ENCODE measurements around the gene C1orf105. TPM values are rescaled to one million over a fixed set of nuclear protein-coding genes. Genes with fewer than 3 reads are reported as not detected.

C1orf105 gene
- total and polyA plus RNA-seq, 2 donors = 2.9 TPM; not detected in 1

DNA sequence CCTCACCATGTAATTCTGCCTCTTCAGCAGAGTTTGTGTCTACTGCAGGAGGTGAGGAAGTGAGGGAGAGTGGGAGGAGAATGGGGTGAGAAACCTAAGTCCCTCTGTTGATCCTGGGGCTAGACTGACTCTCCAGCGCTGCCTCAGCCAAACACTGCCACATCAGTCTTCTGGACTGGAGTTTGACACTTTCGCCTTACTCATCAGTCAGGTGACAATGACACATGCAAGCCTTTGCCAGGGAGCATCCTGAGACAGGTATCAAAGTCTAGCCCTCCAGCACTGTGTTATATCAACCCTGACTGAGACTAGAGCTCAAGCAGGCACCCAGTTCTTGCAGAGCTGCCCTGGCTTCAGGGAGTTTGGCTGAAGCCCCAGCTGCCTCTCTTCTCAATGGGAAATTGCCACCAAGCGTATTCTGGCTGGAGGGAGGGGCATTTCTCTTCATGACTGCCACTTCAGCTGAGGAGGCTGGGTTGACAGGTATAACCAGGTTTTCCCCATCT is 79.2 kb downstream of the C1orf105 start:
- H3K36me3 ChIP-seq (ENCODE audit: insufficient read depth) = no peaks in the 10 kb centered on the region
- H3K4me3 ChIP-seq (ENCODE audit: low read depth, low read length) = no peak overlapping the region
- DNase-seq (ENCODE audit: extremely low spot score) = no peak
- 91% methylated on average over 3 of the region's 3 CpGs for WGBS
- H3K27ac ChIP-seq (ENCODE audit: low read depth) = no peak overlapping the region
- no peaks in the 10 kb centered on the region for H3K4me1 ChIP-seq (ENCODE audit: insufficient read depth)

DNA sequence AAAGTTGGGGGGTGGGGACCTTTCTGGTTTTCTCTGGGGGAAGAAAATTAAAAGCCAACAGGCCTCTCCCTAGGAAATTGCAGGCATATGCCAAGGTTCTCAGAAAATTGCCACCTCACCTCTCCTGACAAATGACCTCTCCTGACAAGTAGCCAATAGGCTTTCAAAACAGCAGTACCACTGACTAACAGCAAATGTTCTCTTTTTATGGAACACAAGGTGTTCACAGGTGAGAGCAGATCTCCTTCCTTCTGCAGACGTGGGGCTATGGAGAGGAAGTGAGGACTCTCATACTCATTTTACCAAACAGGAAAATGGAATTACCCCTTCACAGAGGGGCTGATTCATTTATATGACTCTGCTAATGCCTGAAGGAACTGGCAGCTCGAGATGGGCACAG is 79.7 kb downstream of the C1orf105 start:
- Histone ChIP-seq H3K36me3 (ENCODE audit: insufficient read depth) (no peaks in the 10 kb centered on the region), H3K4me3 (ENCODE audit: low read depth, low read length) (no peak overlapping the region), H3K4me1 (ENCODE audit: insufficient read depth) (no peaks in the 10 kb centered on the region), H3K27ac (ENCODE audit: low read depth) (no peak overlapping the region)
- WGBS = 90% methylated on average over 2 of the region's 2 CpGs
- no peak for DNase-seq (ENCODE audit: extremely low spot score)

DNA sequence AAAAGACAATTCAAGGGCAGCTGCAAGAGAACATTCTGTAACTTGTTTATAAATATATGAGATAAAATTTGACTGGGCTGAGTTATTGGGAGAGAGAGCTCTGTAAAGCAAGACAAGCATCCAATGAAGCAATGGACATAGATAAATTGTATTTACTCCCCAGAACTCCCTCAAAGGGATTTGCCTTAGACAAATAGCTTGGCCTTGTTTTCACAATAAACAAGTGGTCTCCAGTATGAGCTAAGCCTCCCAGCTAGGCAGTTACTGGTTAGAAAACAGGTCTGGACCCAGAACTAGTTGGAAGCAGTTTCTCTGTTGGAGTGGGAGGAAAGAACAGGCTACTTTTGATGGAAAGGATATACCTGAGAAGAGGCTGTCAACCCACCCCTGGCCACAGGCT is 87.3 kb downstream of the C1orf105 start:
- DNase-seq (ENCODE audit: extremely low spot score) = no peak
- H3K27ac ChIP-seq (ENCODE audit: low read depth) = no peak overlapping the region
- no peaks in the 10 kb centered on the region for H3K36me3 ChIP-seq (ENCODE audit: insufficient read depth)

DNA sequence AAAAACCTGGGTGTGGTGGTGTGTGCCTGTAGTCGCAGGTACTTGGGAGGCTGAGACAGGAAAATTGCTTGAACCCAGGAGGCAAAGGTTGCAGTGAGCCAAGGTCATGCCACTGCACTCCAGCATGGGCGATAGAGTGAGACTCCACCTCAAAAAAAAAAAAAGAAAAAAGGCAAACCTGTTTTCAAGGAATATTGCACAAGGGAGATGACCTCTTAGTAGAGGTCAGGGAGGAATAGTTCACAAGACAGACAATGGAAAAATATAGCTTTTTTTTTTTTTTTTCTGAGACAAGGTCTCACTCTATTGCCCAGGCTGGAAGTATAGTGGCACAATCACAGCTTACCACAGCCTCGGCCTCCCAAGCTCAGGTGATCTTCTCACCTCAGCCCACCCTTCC is 90.0 kb downstream of the C1orf105 start:
- Histone ChIP-seq H3K27ac (ENCODE audit: low read depth) (no peak overlapping the region), H3K36me3 (ENCODE audit: insufficient read depth) (no peaks in the 10 kb centered on the region), H3K4me3 (ENCODE audit: low read depth, low read length) (no peak overlapping the region), H3K4me1 (ENCODE audit: insufficient read depth) (no peaks in the 10 kb centered on the region)
- no peak for DNase-seq (ENCODE audit: extremely low spot score)
- WGBS = 99% methylated on average over 3 of the region's 3 CpGs

More for the DNA sequence above, 87.3 kb downstream of the C1orf105 start:
- Histone ChIP-seq H3K4me3 (ENCODE audit: low read depth, low read length) (no peak overlapping the region), H3K4me1 (ENCODE audit: insufficient read depth) (no peaks in the 10 kb centered on the region)

DNA sequence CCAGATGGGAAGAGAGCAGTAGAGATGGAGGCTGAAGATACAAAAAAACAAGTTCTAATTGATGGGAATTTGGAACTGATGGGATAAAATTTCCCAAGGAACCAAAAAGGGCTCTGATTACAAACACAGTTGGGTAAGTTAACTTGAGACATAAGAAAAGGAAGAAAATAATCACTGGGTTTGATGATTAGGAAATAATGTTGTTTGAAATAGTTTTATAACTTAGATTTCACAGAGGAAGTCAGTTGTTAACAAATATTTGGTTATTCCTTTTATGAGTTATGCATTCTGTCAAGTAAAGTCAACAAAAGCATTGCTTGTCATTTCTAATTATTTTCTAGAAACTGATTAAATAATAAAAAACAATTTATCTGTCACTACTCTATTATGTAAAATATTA is 92.1 kb downstream of the C1orf105 start:
- no peaks in the 10 kb centered on the region for H3K36me3 ChIP-seq (ENCODE audit: insufficient read depth)
- H3K4me1 ChIP-seq (ENCODE audit: insufficient read depth) = no peaks in the 10 kb centered on the region
- H3K27ac ChIP-seq (ENCODE audit: low read depth) = no peak overlapping the region
- DNase-seq (ENCODE audit: extremely low spot score) = no peak
- H3K4me3 ChIP-seq (ENCODE audit: low read depth, low read length) = no peak overlapping the region

DNA sequence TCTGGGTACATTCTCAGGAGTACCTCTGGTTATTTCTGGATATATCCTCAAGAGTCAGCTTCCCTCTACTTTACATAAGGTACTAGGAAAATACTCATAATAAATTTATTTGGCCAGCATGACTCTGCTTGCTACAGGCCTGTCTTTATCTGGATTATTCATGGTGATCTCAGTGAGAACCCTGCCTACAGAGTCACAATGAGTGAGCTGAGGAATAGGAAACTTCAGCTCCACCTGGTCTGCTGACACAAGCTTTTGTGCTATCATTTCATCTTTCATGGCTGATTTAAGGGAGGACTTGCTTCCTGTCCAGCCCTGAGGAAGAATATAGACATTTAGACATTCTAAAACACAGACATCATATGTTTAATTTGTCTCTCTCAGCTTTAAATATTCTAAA is 93.0 kb downstream of the C1orf105 start:
- no peaks in the 10 kb centered on the region for H3K36me3 ChIP-seq (ENCODE audit: insufficient read depth)
- no peak overlapping the region for H3K27ac ChIP-seq (ENCODE audit: low read depth)
- H3K4me1 ChIP-seq (ENCODE audit: insufficient read depth) = no peaks in the 10 kb centered on the region
- H3K4me3 ChIP-seq (ENCODE audit: low read depth, low read length) = no peak overlapping the region
- no peak for DNase-seq (ENCODE audit: extremely low spot score)

DNA sequence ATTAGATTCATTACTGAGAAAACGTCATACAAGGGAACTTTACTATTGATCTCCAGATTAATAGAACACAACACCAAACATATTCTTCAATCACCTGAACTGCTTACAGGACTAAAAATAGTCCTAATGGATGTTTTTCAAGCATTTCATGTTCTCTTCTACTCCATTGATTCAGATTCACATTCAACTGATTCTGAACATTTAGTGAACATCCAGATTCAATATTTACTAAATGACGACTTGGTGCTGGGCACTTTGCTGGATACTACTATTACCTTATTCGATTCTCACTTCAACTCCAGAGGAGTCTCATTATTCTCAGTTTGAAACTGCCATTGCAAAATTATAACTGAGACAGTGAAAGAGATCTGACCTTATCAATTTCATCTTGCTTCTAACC is 93.6 kb downstream of the C1orf105 start:
- WGBS = 68% methylated on average over 3 of the region's 3 CpGs
- no peak for DNase-seq (ENCODE audit: extremely low spot score)
- H3K36me3 ChIP-seq (ENCODE audit: insufficient read depth) = no peaks in the 10 kb centered on the region
- H3K27ac ChIP-seq (ENCODE audit: low read depth) = no peak overlapping the region
- no peaks in the 10 kb centered on the region for H3K4me1 ChIP-seq (ENCODE audit: insufficient read depth)
- no peak overlapping the region for H3K4me3 ChIP-seq (ENCODE audit: low read depth, low read length)

DNA sequence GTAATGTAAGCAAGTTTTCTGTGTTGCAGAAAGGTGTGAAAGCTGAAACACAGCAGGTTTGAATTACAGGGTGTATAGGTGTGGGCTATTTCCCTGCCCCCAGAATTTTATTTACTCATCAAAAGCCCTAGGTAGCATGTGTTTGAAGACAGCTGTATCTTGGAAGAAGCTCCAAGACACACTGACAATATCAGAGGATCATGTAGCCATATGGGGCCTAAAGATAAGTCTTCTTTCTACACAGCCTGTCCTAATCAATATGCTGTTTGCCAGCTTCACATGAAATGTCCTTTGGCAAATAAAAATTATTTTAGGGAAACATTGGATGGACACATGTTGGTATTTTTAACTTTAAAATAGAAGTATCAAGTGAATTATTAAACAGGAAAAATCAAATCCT is 95.0 kb downstream of the C1orf105 start:
- Histone ChIP-seq H3K27ac (ENCODE audit: low read depth) (no peak overlapping the region), H3K36me3 (ENCODE audit: insufficient read depth) (no peaks in the 10 kb centered on the region), H3K4me1 (ENCODE audit: insufficient read depth) (no peaks in the 10 kb centered on the region), H3K4me3 (ENCODE audit: low read depth, low read length) (no peak overlapping the region)
- no peak for DNase-seq (ENCODE audit: extremely low spot score)

DNA sequence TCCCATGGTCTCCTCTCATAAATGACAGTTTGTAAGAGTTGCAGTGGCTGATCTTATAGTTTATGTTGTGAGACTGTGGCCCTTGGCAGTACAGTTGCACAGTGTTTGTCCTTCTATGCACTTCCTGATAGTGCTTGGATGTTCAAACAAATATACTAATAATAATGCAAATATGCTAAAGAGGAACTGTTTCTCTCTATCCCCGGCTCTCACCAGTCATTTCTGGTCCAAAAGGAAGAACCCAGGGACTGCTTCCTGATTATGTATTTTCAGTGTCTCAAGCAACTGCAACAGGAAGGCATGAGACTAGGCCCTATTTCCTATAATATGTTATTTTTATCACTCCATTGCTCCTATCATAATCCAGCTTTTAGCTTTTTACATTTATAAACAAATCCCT is 95.4 kb downstream of the C1orf105 start:
- no peak overlapping the region for H3K4me3 ChIP-seq (ENCODE audit: low read depth, low read length)
- WGBS = 75% methylated on average over 1 of the region's 1 CpG

DNA sequence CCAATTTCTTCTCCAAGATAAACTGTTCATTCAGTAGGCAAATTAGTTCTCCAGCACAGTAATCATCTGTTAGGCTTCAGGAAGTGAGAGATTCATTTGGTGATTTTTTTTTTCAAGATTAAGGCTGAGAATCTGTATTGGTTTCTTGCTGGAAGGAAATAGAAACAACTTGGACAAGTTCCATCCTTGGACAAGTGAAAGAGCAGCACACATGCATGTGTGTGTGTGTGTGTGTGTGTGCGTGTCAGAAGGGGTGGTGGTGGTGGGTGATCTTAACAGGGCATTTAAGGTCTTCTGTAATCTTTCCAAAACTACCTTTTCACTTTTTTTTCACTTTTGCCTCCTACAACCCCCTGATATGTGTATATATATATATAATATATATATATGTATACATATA is 96.6 kb downstream of the C1orf105 start:
- Histone ChIP-seq H3K36me3 (ENCODE audit: insufficient read depth) (no peaks in the 10 kb centered on the region), H3K27ac (ENCODE audit: low read depth) (no peak overlapping the region), H3K4me1 (ENCODE audit: insufficient read depth) (no peaks in the 10 kb centered on the region), H3K4me3 (ENCODE audit: low read depth, low read length) (no peak overlapping the region)
- DNase-seq (ENCODE audit: extremely low spot score) = no peak
- 86% methylated on average over 1 of the region's 1 CpG for WGBS

More for the DNA sequence above, 95.4 kb downstream of the C1orf105 start:
- H3K27ac ChIP-seq (ENCODE audit: low read depth) = no peak overlapping the region
- H3K4me1 ChIP-seq (ENCODE audit: insufficient read depth) = no peaks in the 10 kb centered on the region
- DNase-seq (ENCODE audit: extremely low spot score) = no peak
- no peaks in the 10 kb centered on the region for H3K36me3 ChIP-seq (ENCODE audit: insufficient read depth)

DNA sequence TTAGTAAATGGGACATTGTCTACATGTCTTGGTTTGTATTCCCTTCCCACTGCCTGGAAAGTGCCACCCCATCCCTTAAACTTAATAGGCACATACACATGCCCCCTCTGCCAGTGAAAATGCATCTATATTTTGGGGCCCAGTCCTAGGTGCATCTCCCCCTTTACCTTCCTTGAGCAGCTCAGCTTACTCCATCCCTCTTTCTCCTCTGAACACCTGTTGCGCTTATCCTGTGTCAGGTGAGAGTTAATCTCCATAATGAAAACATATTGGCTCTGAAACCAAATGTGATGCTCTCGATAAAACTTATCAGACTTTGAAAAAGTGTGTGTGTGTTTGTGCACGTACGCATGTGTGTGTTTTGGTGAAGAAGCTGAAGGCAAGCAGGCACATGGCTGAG is 97.1 kb downstream of the C1orf105 start:
- 88% methylated on average over 4 of the region's 4 CpGs for WGBS
- Histone ChIP-seq H3K27ac (ENCODE audit: low read depth) (no peak overlapping the region), H3K4me3 (ENCODE audit: low read depth, low read length) (no peak overlapping the region), H3K4me1 (ENCODE audit: insufficient read depth) (no peaks in the 10 kb centered on the region), H3K36me3 (ENCODE audit: insufficient read depth) (no peaks in the 10 kb centered on the region)
- no peak for DNase-seq (ENCODE audit: extremely low spot score)

Other genes with a start within 250 kb of the C1orf105 start
- gene PIGC, start 23.4 kb downstream of the C1orf105 start, total RNA-seq = 26.9 TPM
- gene PIGC, start 23.4 kb downstream of the C1orf105 start, polyA plus RNA-seq = 36.8 TPM
- 106 TPM for gene SUCO, start 112.5 kb downstream of the C1orf105 start, total RNA-seq
- 17.3 TPM for gene SUCO, start 112.5 kb downstream of the C1orf105 start, polyA plus RNA-seq
- gene FASLG, start 238.4 kb downstream of the C1orf105 start, total RNA-seq = 0.26 TPM
- 0.04 TPM for gene FASLG, start 238.4 kb downstream of the C1orf105 start, polyA plus RNA-seq